Measurements from ENCODE around the gene MRTFB. TPM values are rescaled to one million over a fixed set of nuclear protein-coding genes. Genes with fewer than 3 reads are reported as not detected.

Gene MRTFB
- total and polyA plus RNA-seq, 2 of the 13 experiments (the other 11 are each of a cell fraction or from before 2014, with no cell fraction given), result 11.4 to 14.0 TPM

- TF ChIP-seq ERF (CRISPR knock-in tag; IDR thresholded peaks at IDR 0.05) (peak; percentile 63; the same call in 1 of the 2 replicates), ZNF589 (CRISPR knock-in tag; conservative IDR thresholded peaks at IDR 0.05) (0 out of 2 replicates have a peak, but pooled peaks have one; percentile 83), EHMT2 (IDR thresholded peaks at IDR 0.05; ENCODE audit: borderline replicate concordance, low read depth, low read length) (no peak), DNMT3B (CRISPR knock-in tag; conservative IDR thresholded peaks at IDR 0.05) (no peak), HNRNPK (IDR thresholded peaks at IDR 0.05; ENCODE audit: low read depth, low read length, poor library complexity, severe bottlenecking) (no peak), NR2F6 (IDR thresholded peaks at IDR 0.05) (no peak), NR2F6 (CRISPR knock-in tag; IDR thresholded peaks at IDR 0.05) (peak; percentile 72; the same call in 1 of the 2 replicates), TAF1 (CRISPR knock-in tag; IDR thresholded peaks at IDR 0.05) (peak; percentile 93), ZNF83 (CRISPR knock-in tag; IDR thresholded peaks at IDR 0.05; ENCODE audit: borderline replicate concordance) (no peak; the same call in 1 of the 2 replicates), ZNF646 (CRISPR knock-in tag; IDR thresholded peaks at IDR 0.05) (no peak), SP1 (IDR thresholded peaks at IDR 0.05) (peak; percentile 86), SP1 (CRISPR knock-in tag; IDR thresholded peaks at IDR 0.05) (peak; percentile 85), ZNF781 (CRISPR knock-in tag; IDR thresholded peaks at IDR 0.05; ENCODE audit: borderline replicate concordance, not compliant biosample characterization) (no peak), IRF9 (CRISPR knock-in tag; IDR thresholded peaks at IDR 0.05; ENCODE audit: borderline replicate concordance) (peak; percentile 92; the same call in 1 of the 2 replicates), ZNF746 (CRISPR knock-in tag; IDR thresholded peaks at IDR 0.05) (no peak), SP140L (CRISPR knock-in tag; IDR thresholded peaks at IDR 0.05; ENCODE audit: borderline replicate concordance) (peak; percentile 82; the same call in 1 of the 2 replicates), ZFP1 (CRISPR knock-in tag; IDR thresholded peaks at IDR 0.05) (peak; percentile 58; the same call in 1 of the 2 replicates), HDAC1 (CRISPR knock-in tag; IDR thresholded peaks at IDR 0.05) (peak; percentile 89), ESRRA (CRISPR knock-in tag; IDR thresholded peaks at IDR 0.05; ENCODE audit: low read depth) (peak; percentile 82), ZNF333 (CRISPR knock-in tag; IDR thresholded peaks at IDR 0.05; ENCODE audit: borderline replicate concordance) (peak; percentile 96; the same call in 1 of the 2 replicates), ELF1 (CRISPR knock-in tag; IDR thresholded peaks at IDR 0.05) (peak; percentile 18), MBD4 (IDR thresholded peaks at IDR 0.05; ENCODE audit: borderline replicate concordance, low read length) (no peak)
Measured at GRCh38 chr16:14070877-14071575, at the start of gene MRTFB (continued).

Data from HepG2 (cell line).